ENCODE measurements around the gene DYNLT4.
"Not testable (repeated sequence)": the region's sequence is repeated elsewhere in the genome, so short reads cannot be mapped to it uniquely, and the experiment has no call there.

DYNLT4 gene

GRCh38 chr1:44808938-44809917 is 2.1 kb upstream of the DYNLT4 start:
- peak; percentile 88 for DNase-seq (ENCODE audit: low read depth)

GRCh38 chr1:44808063-44808937 is 1.1 kb upstream of the DYNLT4 start, which contains the start of gene BTBD19:
Gene BTBD19 (plus strand): TSS chr1:44808523. CDS start chr1:44808821, 298 bp downstream.
- DNase-seq (ENCODE audit: low read depth), result peak; percentile 73

GRCh38 chr1:44807364-44808062 is 362 bp upstream of the DYNLT4 start:
- peak; percentile 93 for DNase-seq (ENCODE audit: low read depth)

GRCh38 chr1:44806025-44806703 is 987 bp downstream of the DYNLT4 start:
- no peak for DNase-seq (ENCODE audit: low read depth)

DNA sequence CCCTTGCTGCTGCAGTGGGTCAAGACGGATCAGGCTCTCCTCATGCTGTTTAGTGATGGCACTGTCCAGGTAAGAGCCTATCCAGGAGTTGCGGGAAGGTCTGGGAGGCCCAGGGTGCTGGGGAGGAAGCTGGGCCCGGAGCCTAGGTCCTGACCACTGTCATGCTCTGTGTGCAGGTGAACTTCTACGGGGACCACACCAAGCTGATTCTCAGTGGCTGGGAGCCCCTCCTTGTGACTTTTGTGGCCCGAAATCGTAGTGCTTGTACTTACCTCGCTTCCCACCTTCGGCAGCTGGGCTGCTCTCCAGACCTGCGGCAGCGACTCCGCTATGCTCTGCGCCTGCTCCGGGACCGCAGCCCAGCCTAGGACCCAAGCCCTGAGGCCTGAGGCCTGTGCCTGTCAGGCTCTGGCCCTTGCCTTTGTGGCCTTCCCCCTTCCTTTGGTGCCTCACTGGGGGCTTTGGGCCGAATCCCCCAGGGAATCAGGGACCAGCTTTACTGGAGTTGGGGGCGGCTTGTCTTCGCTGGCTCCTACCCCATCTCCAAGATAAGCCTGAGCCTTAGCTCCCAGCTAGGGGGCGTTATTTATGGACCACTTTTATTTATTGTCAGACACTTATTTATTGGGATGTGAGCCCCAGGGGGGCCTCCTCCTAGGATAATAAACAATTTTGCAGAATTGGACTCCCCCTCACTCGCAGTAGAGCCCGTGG is 1.7 kb downstream of the DYNLT4 start:
- DNase-seq (ENCODE audit: low read depth), result no peak

DNA sequence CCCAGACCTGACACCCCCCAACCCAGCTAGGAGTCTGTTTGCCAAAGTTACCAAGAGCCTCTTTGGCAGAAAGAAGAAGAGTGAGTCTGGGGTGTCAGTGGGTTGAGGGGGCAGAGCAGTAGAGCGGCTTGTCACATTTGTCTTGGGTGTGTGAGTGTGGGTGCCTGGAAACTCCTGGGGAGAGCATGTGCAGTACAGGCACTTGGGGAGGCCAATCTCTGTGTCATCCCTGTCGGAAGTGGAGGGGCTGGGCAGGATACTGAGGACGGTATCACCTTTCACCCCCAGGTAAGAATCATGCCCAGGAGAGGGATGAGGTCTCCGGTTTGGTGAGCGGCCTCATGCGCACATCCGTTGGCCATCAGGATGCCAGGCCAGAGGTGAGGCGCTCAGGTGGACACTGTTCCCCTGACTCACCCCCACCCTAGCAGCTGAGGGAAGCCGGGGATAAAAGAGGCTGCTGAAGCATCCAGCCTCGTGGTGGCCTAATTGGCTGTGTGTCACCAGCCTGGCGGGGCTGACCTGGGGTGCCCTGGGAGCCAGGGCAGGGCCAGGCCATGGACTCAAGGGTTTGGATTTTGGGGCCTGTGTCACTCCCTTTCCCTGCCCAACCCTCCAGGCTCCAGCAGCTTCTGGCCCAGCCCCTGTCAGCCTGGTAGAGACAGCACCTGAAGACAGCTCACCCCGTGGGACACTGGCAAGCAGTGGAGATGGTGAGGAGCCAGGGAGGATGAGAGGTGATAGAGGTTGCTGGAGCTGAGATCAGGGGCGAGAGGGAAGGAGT is 3.6 kb downstream of the DYNLT4 start:
- no peak for DNase-seq (ENCODE audit: low read depth)

DNA sequence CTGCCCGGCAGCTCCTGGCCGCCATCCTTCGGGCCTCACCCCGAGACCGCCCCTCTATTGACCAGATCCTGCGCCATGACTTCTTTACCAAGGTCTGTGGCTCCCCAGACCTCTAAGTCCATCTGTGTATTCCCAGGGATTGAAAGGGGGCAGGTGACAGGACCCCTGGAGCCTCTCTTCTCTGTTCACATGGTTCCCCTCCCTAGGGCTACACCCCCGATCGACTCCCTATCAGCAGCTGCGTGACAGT is 4.2 kb downstream of the DYNLT4 start:
- DNase-seq (ENCODE audit: low read depth), result no peak

DNA sequence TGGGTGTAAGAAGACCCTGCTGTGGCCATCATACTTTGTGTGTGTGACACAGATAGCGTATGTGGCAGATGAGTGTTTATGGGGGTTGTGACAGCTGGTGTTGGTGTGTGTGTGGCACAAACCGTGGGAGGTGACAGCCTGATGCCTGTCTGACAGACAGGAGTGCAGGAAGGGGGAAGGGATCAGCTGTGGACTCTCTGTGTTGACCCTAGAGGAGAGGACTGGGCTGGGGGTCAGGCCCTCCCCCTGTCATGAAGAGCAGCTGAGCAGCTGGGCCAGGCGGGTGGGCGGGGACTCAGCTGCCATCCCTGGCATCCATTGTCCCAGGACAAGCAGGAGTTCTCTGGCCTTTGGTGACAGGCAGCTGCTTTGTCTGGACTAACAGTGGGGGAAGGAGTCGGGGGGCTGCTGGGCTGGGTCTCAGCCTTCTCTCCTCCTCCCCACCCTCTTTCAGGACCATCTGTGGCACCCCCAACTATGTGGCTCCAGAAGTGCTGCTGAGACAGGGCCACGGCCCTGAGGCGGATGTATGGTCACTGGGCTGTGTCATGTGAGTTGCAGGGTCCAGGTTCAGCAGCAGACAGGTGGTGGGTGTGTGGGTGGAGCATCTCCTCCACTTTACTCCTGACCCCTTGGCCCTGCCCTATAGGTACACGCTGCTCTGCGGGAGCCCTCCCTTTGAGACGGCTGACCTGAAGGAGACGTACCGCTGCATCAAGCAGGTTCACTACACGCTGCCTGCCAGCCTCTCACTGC is 4.7 kb downstream of the DYNLT4 start:
- DNase-seq (ENCODE audit: low read depth), result no peak

- DNase-seq (ENCODE audit: low read depth), result no peak
Observed at GRCh38 chr1:44801491-44802305, 5.5 kb downstream of the DYNLT4 start.

GRCh38 chr1:44799770-44800584 is 7.2 kb downstream of the DYNLT4 start, which contains the start of gene PLK3:
Gene PLK3 (plus strand): TSS chr1:44800377. CDS start chr1:44800464, 87 bp downstream.
- DNase-seq (ENCODE audit: low read depth), result peak; percentile 99

DNA sequence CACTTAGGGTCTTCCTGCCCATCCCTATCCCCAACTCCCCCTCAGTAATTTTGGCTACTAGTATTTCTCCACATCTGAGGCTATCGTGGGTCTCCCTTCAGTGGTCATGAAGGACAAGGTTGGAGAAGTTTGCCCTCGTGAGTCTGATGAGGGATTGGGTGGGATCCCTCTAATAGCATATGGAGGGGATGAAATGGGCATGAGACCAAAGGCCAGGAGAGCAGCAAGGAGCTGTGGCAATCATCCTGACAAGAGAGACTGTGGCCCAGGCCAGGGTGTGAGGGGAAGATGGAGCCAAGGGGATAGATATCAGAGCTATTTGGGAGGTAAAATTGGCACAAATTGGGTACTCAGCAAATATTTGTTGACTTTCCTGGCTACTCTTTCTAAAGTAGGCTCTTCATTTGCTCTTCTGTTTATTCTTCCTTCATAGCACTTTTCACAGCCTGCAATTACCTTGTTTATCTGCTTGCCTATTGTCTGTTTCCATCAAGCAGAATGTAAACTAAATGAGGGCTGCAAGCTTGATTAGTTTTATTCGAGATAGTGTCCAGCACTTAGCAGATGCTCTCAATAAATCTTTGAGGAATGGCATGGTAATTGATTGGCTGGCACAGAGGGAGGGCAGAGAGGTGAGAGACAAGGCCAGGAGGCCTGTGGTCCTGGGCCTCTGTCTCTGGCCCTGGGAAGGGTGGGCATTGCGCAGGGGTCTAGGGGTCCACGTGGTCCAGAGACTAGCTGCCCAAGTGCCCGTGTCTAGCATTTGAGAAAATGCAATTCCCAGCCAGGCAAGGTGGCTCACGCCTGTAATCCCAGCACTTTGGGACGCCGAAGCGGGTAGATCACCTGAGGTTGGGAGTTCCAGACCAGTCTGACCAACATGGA is 8.4 kb downstream of the DYNLT4 start:
- no peak for DNase-seq (ENCODE audit: low read depth)

DNA sequence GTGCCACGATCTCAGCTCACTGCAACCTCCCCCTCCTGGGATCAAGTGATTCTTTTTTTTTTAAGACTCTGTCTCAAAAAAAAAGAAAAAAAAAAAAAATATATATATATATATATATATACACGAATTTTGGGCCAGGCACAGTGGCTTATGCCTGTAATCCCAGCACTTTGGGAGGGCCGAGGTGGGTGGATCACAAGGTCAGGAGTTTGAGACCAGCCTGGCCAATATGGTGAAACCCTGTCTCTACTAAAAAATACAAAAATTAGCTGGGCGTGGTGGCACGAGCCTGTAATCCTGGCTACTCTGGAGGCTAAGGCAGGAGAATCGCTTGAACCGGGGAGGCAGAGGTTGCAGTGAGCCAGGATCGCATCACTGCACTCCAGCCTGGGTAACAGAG is 9.3 kb downstream of the DYNLT4 start:
- DNase-seq (ENCODE audit: low read depth), result not testable (repeated sequence)

DNA sequence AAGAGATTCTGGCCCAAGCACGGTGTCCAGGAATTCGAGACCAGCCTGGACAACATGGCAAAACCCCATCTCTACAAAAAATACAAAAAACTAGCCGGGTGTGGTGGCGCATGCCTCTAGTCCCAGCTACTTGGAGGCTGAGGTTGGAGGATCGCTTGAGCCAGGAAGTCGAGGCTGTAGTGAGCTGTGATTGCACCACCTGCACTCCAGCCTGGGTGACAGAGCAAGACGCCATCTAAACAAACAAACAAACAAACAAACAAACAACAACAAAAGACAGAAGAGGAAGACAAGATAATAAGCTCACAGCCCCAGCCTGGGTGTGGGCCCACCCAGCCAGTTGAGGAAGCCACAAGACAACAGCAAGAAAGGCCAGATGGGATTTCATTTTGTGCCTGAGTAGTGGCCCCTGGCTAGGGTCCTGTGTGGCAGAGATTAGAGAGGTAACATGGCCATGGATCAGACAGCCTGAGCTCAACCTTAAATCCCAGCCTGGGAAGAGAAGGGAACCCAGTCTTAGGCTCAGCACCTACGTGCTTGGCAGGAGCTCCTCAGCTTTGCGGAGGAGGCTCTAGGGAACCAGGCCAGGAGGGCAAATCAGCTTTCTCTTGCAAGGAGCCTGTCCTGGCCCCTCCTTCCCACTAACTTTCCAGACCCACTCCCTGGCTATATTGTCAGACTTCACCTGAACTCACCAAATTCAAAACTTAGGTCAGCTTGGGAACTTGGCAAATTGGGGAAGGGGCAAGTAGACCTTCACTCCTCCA is 14.2 kb downstream of the DYNLT4 start:
- no peak for DNase-seq (ENCODE audit: low read depth)

- no peak for DNase-seq (ENCODE audit: low read depth)
Observed at GRCh38 chr1:44790968-44791801, 16.0 kb downstream of the DYNLT4 start.
